ENCODE measurements around the gene BCL2.

The BCL2 gene

GRCh38 chr18:63107171-63107845 lies 212.3 kb downstream of the BCL2 start:
- H3K79me2 ChIP-seq, result no peaks in the 10 kb centered on the region
- peaks cover 5% of the 10 kb centered on the region for H3K4me1 ChIP-seq
- no peaks in the 10 kb centered on the region for H3K9me3 ChIP-seq (ENCODE audit: control insufficient read depth, low read length)
- H3K27me3 ChIP-seq (ENCODE audit: control insufficient read depth, insufficient read depth, low read length), result no peaks in the 10 kb centered on the region
- H3K4me3 ChIP-seq (ENCODE audit: low read depth, low read length), result no peak overlapping the region
- TF ChIP-seq, protein P1, sequence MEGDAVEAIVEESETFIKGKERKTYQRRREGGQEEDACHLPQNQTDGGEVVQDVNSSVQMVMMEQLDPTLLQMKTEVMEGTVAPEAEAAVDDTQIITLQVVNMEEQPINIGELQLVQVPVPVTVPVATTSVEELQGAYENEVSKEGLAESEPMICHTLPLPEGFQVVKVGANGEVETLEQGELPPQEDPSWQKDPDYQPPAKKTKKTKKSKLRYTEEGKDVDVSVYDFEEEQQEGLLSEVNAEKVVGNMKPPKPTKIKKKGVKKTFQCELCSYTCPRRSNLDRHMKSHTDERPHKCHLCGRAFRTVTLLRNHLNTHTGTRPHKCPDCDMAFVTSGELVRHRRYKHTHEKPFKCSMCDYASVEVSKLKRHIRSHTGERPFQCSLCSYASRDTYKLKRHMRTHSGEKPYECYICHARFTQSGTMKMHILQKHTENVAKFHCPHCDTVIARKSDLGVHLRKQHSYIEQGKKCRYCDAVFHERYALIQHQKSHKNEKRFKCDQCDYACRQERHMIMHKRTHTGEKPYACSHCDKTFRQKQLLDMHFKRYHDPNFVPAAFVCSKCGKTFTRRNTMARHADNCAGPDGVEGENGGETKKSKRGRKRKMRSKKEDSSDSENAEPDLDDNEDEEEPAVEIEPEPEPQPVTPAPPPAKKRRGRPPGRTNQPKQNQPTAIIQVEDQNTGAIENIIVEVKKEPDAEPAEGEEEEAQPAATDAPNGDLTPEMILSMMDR (IDR thresholded peaks at IDR 0.05), result no peak
- H3K9ac ChIP-seq, result no peak overlapping the region
- no peak overlapping the region for H3K4me2 ChIP-seq (ENCODE audit: low read length)
- H3K27ac ChIP-seq, result no peak overlapping the region
- no peak overlapping the region for H2AFZ ChIP-seq
- H3K36me3 ChIP-seq (ENCODE audit: control insufficient read depth, insufficient read depth, low read length), result no peaks in the 10 kb centered on the region

DNA sequence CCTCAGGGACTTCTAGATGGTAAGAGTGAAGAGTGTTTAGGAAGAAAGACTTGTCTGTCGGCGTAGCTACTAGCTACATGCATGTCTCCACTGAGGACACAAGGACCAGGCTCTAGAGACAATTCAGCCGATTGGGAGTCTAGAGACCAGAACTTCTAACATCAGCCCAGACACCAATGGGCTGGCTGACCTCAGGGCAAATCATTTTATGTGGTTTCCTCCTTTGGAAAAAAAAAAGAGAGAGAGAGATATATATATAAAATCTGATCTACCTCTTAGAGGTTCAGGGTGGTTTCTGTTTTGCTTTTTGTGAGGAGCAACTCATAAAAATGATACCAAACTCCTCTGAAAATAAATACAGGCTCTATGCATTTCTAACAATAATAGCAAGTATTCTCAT lies 212.8 kb downstream of the BCL2 start:
- no peaks in the 10 kb centered on the region for H3K9me3 ChIP-seq (ENCODE audit: control insufficient read depth, low read length)
- H2AFZ ChIP-seq, result no peak overlapping the region
- no peak overlapping the region for H3K27ac ChIP-seq
- no peaks in the 10 kb centered on the region for H3K79me2 ChIP-seq
- no peak overlapping the region for H3K4me3 ChIP-seq (ENCODE audit: low read depth, low read length)
- no peak overlapping the region for H3K4me2 ChIP-seq (ENCODE audit: low read length)
- no peaks in the 10 kb centered on the region for H3K36me3 ChIP-seq (ENCODE audit: control insufficient read depth, insufficient read depth, low read length)
- TF ChIP-seq, protein P1 (IDR thresholded peaks at IDR 0.05), result no peak
- no peaks in the 10 kb centered on the region for H3K27me3 ChIP-seq (ENCODE audit: control insufficient read depth, insufficient read depth, low read length)
- peaks cover 5% of the 10 kb centered on the region for H3K4me1 ChIP-seq
- no peak overlapping the region for H3K9ac ChIP-seq

GRCh38 chr18:63105636-63106316 lies 213.8 kb downstream of the BCL2 start:
- Histone ChIP-seq H3K4me3 (ENCODE audit: low read depth, low read length) (no peak overlapping the region), H3K79me2 (no peaks in the 10 kb centered on the region), H3K27ac (peak overlapping the region; percentile 27), H3K36me3 (ENCODE audit: control insufficient read depth, insufficient read depth, low read length) (no peaks in the 10 kb centered on the region), H3K9ac (no peak overlapping the region), H3K4me2 (ENCODE audit: low read length) (no peak overlapping the region), H2AFZ (peak overlapping the region; percentile 41), H3K27me3 (ENCODE audit: control insufficient read depth, insufficient read depth, low read length) (no peaks in the 10 kb centered on the region), H3K9me3 (ENCODE audit: control insufficient read depth, low read length) (no peaks in the 10 kb centered on the region), H3K4me1 (peaks cover 5% of the 10 kb centered on the region)
- TF ChIP-seq, protein P1 (IDR thresholded peaks at IDR 0.05), result no peak

DNA sequence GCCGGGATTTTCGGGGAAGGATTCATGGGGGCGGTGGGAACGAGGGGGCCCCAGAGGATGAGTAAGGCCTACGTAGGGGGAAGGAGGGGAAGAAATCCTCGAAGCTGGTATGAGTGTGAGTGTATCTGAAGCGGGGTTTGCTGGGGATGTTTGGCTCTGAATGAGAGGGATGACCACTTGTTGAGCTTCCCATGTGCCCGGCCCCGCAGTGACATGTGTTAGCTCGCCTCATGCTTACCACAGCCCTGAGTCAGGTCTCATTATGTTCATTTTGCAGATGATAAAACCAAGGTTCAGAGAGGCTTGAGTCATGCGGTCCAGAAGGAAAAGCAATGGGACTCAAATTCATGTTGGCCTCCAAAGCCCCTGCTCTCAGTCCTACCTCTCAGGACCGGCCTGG lies 214.7 kb downstream of the BCL2 start:
- Histone ChIP-seq H3K4me1 (peaks cover 5% of the 10 kb centered on the region), H3K79me2 (no peaks in the 10 kb centered on the region), H3K27ac (no peak overlapping the region), H3K4me2 (ENCODE audit: low read length) (no peak overlapping the region), H3K36me3 (ENCODE audit: control insufficient read depth, insufficient read depth, low read length) (no peaks in the 10 kb centered on the region), H3K9me3 (ENCODE audit: control insufficient read depth, low read length) (no peaks in the 10 kb centered on the region), H3K9ac (no peak overlapping the region), H3K27me3 (ENCODE audit: control insufficient read depth, insufficient read depth, low read length) (no peaks in the 10 kb centered on the region), H3K4me3 (ENCODE audit: low read depth, low read length) (no peak overlapping the region), H2AFZ (no peak overlapping the region)
- TF ChIP-seq, protein P1 (IDR thresholded peaks at IDR 0.05), result no peak

All from parathyroid adenoma (tissue), 2 donors.